ENCODE data around the gene TRIM43.
"Not testable (repeated sequence)": the region's sequence is repeated elsewhere in the genome, so short reads cannot be mapped to it uniquely, and the experiment has no call there.

Gene TRIM43

DNA sequence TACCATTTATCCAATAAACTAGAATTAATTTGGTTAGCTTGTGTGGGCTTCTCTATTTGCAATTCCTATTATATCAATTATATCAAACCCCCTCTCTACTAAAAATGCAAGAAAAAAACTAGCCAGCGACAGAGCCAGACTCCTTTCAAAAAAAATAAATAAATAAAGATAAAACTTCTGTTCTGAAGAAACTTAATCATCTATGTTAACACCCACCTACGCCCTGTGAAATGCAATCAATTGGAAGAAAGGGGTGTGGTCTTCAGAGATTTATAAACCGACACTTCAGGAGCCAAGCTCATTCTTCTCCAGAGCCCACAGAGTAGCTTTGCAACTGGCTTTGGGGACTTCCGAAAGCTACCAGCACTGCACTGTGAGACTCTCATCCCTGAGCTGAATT, at the start of gene TRIM43:
TRIM43 (plus strand) TSS at position 301 of the 400 bp plus-strand sequence. CDS start 2,023 bp downstream, outside the sequence.
- DNase-seq (ENCODE audit: low read depth in 2 of 2): not testable (repeated sequence)

DNA sequence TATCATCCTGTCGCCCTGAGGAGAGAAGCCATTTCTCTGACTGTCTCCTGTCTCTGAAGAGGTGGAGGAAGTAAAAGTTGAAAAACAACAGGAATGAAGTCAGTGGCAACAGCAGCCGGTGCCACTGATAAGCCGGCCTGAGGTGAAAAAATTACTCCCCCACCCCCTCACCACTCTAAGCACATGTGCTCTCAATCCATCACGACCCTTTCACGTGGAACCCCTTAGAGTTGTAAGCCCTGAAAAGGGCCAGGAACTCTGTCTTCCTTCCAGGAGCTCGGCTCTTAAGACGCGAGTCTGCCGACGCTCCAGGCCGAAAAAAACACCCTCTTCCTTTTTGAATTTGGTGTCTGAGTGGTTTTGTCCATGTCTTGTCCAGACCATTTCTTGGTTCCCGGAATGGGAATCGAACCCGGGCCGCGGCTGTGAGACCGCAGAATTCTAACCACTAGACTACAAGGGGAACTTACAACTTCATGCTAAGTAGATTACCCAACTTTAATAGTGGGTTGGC, 40.7 kb upstream of the TRIM43 start:
- no peak for DNase-seq (ENCODE audit: low read depth in 2 of 2)

DNA sequence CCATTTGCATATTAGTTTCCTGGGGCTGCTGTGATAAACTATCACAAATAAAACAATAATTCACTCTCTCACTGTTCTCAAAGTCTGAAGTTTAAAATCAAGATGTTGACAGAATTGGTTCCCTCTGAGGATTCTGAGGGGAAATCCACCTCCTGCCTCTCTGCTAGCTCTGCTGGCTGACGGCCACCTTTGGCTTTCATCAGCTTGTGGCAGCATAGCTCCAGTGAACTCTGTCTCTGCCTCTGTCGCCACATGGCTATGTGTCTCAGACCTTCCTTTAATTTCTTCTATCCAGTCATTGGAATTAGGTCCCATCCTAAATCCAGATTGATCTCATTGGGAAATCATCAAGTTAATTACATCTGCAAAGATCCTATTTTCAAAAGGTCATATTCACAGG, 38.9 kb upstream of the TRIM43 start:
- no peak for DNase-seq (ENCODE audit: low read depth in 2 of 2)

DNA sequence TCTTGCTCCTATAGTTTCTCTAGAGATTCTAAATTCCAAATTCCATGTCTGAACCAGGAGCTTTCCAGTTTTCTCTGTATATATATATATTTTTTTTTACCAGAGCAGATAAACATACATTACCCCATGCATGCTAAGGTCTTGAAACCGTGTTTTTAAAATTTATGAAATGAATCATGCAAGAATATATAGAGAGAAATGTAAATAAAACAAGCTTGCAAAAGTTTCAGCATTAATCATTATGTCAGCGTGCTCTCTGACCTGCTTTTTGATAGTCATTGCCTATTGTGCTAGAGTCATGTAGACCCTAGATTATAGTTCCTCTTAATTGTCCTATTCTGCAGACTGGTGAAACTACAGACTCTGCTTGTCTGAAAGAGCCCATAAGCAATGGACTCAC, 22.6 kb upstream of the TRIM43 start:
- DNase-seq (ENCODE audit: low read depth in 2 of 2): no peak

DNA sequence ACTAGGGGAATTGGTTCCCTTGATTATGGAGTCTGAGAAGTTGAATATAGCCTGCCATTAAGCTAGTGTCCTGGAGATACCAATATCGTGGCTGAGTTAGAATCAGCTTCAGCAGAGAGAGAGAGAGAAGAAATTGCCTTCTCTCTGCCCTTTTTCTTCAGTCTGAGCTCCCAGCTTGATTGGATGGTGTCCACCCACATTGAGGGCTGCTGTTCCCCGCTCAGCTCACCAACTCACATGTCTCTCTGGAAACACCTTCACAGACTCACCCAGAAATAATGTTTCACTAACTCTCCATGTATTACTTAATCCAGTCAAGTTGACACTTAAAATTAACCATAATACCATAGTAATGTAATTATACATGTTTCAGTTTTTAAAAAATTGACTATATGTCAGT, 17.9 kb upstream of the TRIM43 start:
- DNase-seq (ENCODE audit: low read depth in 2 of 2): no peak

DNA sequence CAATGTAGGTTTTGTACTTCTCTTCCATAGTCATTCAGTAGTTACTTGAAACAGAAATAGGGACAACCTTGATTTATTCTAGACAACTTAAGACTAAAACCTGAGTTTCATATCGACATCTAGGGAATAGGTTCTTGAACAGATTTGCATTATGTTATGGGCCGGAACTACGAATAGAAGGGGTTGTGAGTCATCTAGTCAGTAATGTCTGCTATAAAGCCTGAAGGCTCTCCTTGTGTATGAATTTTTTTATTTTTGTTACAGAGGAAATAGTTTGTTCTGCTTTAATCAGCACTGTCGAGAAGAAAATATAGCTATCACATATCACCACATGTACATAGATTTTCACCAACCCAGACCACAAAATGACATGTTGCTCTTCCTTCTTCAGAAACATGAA, 17.3 kb upstream of the TRIM43 start:
- no peak for DNase-seq (ENCODE audit: low read depth in 2 of 2)

DNA sequence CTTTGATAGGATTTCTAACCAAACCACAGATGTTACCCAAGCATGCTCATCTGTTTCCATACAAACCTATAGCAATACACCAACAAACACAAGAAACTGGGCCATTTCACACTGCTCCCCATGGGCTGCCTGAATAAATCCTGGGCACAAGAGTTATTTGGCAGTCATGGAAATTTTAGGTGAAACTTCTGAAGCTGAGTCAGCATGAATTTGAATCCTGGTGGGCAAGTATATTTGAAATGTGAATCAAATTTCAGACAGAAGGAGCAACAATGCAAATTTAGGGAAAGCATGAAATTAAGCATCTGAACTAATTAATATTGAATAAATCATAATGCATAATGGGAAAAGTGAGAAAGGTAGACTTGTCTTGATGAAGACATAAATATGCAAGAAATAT, 15.9 kb upstream of the TRIM43 start:
- DNase-seq (ENCODE audit: low read depth in 2 of 2): no peak

DNA sequence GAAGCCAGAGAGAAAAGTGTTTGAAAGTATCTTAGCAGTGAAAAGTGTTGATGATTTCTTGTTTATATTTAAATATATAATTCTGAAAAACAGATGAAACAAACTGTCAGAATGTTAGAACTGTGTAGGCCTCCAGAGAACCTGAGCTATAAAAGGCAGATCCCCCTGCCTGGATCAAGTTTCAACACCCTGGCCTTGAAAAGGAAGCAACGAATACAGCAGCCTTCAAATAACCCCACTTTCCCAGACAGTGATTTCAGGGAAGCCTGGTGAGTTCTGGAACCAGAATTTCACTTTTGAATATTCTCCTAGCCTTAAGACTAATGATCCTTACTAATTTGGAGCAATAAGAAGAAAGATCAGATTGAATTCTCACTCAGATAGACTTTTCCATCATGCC, 13.3 kb upstream of the TRIM43 start:
- no peak for DNase-seq (ENCODE audit: low read depth in 2 of 2)

DNA sequence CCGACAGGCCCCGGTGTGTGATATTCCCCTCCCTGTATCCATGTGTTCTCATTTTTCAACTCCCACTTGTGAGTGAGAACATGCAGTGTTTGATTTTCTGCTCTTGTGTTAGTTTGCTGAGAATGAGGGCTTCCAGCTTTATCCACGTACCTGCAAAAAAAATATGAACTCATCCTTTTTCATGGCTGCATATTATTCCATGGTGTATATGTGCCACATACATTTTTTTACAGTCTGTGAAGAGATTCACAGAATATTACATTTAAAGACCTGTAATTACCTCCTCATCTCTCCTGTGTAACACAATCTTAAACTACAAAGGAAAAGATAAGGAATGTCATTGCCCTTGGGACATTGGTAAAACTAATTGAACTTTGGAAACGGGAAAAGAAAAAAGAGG, 8.3 kb upstream of the TRIM43 start:
- not testable (repeated sequence) for DNase-seq (ENCODE audit: low read depth in 2 of 2)

DNA sequence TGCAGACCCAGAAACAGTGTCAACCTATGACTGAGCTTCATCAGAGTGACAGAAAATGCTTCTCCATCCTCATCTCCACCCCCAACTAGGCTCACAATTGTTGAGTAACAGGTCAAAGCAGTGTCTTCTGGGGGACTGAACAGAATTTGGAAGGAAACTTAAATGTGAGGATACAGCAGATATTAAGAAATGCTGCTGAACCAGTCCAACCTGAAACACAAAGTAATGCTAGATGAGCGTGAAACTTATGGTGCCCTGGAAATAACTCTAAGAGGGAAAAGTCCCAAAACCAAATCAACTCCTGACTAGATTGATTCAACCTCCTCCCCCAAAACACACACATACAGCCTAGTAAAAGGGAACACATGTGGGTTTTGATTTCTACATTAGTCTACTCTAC, 7.5 kb upstream of the TRIM43 start:
- DNase-seq (ENCODE audit: low read depth in 2 of 2): not testable (repeated sequence)

DNA sequence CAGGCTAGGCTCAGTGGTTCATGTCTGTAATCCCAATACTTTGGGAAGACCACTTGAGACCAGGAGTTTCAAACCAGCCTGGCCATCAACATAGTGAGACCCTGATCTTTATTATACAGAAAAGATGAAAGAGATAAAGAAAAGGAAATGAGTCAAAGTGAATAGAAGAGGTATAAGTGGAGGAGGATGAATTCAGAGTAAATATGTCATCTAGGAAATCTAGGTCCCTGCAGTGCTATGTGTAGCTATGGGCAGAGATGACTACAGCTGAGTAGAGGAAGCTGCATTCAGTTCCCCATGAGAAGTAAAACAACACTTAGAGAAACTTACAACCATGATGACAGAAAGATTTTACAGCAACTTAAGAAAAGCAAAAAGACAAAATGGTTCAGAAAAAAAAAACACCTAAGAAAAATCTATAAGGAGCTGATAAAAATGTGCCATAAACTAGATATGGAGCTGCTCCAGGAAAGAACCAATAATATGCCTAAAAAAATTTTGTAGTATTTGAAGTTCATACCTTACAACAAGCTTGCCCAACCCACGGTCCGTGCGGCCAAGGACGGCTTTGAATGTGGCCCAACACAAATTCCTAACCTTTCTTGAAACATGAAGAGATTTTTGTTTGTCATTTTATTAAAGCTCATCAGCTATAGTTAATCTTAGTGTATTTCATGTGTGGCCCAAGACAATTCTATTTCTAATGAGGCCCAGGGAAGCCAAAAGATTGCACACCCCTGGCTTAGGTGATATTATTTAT, 1.8 kb upstream of the TRIM43 start:
- DNase-seq (ENCODE audit: low read depth in 2 of 2): not testable (repeated sequence)

DNA sequence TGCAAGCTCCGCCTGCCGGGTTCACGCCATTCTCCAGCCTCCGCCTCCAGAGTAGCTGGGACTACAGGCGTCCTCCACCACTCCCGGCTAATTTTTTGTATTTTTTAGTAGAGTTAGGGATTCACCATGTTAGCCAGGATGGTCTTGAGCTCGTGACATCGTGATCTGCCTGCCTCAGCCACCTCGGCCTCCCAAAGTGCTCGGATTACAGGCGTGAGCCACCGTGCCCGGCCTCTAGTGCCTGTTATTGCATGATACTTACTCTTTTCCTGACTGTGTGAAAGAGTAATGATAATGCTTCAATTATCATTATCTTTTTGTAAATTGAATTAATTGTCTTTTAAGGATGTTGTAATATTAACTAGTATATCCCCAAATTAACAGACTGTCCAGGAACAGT, 1.2 kb downstream of the TRIM43 start:
- DNase-seq (ENCODE audit: low read depth in 2 of 2): not testable (repeated sequence)

DNA sequence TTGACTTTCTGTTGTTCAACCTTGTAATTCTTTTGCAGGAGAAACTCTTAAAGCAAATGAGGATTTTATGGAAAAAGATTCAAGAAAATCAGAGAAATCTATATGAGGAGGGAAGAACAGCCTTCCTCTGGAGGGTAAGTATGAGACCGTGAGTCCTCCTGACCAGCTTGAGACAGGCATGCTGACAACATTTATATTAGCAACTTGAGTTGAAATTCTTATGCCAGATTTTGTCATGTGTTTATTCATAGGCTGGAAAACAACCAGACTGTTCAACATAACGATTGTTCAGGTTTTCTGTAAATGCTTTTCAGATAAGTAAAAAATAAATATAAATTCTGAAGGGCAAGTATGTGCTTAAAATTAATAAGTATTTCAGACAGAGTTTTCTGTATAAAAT, 3.2 kb downstream of the TRIM43 start:
- DNase-seq (ENCODE audit: low read depth in 2 of 2): not testable (repeated sequence)

DNA sequence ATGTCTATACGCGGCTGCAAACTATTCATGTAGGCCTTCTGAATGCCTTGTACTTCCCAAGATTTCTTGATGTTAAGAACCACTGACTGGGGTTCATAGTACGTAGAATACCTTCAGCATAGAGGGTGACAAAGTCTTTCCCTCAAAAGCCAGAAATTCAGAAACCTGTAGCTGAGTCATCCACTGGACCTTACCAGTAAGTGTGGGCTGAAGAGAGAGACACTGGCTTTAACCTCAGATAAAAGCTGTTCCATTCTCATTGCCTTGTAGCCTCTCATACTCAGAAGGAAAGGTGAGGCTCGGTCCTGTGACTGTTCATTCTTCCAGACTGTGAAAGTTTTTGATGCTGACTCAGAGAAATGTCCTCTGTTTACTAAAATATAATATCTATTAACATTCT, 9.5 kb downstream of the TRIM43 start:
- DNase-seq (ENCODE audit: low read depth in 2 of 2): not testable (repeated sequence)

DNA sequence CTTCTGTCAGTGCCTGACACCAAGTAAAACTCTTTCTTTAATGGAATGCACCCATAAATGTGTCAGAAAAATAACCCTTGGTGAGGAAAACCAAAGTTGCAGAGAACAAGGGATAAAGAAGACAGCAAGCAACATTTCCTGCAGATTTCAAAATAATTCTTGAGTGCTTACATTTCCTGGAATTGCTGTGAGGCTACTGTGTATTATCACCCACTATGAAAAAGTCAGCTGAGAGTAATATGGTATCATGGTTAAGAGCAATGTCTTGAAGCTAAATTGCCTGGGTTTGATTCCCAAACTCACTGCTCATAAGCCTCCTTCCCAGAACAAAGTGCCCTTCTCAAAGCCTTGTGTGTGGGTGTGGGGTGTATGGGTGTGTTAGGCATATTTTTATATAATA, 10.3 kb downstream of the TRIM43 start:
- not testable (repeated sequence) for DNase-seq (ENCODE audit: low read depth in 2 of 2)

DNA sequence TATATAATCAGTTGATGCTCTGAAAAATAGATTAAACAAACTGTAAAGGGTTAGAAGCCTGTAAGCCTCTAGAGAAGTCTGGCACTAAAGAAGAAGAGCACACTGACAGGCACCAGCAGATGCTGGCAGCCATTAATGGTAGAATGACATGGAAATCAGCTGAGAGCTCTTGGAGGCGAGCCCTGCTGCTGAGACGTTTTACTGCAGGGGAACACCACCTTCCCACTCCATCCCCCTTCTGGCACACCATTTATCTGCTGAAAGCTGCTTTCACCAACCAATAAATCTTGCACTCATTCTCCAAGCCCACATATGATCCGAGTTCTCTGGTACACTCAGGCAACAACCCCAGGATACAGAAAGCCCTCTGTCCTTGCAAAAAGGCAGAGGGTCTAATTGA, 16.6 kb downstream of the TRIM43 start:
- DNase-seq (ENCODE audit: low read depth in 2 of 2): not testable (repeated sequence)

DNA sequence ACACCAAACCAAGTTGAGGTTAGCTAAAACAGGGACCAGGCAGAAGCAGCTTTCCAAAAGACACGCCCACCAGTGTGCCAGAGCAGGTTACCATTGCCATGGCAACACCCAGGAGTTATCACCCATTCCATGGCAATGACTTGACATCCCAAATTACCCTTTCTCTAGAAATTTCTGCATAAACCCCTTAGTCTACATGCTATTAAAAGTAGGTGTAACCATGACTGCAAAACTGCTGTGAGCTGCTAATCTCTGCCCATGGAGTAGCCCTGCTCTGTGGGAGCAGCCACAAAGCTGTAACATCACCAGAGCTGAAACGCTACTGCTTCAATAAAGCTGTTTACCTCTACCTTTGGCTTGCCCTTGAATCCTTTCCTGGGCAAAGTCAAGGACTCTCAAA, 18.0 kb downstream of the TRIM43 start:
- DNase-seq (ENCODE audit: low read depth in 2 of 2): not testable (repeated sequence)

DNA sequence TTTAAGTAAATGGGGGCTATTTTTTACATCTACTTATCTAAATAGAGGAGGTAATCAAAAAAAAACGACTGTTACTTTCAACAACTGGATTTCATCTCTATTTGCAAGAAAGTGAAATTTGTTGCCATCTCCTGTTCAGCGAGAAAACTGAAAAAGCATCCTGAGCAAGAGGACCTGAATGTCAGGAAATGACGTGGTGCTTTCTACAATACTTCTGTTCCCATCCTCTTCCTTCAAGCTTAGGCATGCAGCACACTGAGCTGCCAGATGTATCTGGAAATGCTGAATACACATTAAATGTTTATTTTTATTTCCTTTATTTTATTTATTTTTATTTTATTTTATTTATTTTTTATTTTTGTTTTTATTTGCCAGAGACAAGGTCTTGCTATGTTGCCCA, 21.2 kb downstream of the TRIM43 start:
- DNase-seq (ENCODE audit: low read depth in 2 of 2): not testable (repeated sequence)

DNA sequence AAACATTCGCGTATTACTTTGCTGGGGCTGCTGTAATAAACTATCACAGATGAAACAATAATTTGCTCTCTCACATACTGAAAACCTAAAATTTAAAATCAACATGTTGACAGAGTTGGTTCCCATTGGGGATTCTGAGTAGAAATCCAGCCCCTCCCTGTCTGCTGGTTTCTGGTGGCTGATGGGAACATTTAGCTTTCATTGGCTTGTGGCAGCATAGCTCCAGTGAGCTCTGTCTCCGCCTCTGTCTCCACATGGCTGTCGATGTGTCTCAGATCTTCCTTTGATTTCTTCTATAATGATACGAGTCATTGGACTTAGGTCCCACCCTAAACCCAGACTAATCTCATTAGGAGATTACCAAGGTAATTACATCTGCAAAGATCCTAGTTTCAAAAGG, 30.9 kb downstream of the TRIM43 start:
- DNase-seq (ENCODE audit: low read depth in 2 of 2): not testable (repeated sequence)

DNA sequence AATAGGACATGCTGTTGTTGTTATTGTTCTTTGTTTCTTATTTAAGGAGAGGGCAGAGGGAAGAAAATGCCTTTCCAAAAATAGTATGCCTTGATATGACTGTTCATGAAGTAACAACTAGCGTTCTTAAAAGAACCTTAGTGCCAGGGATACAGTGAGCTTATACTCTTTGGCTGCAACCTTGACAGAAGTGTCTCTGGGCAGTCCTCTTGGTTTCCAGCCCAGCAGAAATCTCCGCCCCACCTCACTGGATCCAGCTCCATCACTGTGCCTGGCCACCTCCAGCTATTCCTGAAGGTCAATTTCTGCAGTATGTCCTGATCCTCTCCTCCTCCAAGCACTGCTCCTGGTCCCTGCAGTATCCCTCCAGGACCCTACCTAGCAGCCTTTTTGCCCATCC, 39.2 kb downstream of the TRIM43 start:
- DNase-seq (ENCODE audit: low read depth in 2 of 2): not testable (repeated sequence)

DNA sequence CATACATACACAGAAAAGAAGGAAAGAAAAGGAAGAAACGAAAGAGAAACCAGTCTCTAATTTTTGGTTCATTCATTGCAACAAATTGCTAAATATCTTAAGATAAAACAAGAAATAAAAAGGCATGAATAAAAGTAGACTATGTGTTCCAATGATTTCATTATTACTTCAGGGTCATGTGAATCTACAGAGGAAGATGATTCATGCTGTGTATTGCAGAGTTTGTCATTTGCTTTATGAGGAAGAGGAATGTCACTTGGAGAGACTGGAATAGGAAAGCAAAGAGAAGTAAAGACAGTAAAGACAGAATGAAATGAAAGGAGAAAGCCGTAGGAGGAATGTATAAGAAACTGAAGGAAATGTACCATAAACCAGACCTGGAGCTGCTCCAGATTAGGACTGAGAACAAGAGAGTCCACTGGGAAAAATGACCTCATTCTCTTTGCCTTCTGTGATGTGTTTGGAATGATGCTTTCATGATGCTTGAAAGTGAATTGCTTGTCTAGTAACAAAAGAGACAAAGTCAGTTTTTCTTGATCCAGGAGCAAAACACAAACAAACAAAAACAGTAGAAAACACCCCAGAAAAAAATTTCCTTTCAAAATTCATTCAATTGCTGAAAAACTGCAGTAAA, 41.9 kb downstream of the TRIM43 start:
- DNase-seq (ENCODE audit: low read depth in 2 of 2): not testable (repeated sequence)

DNA sequence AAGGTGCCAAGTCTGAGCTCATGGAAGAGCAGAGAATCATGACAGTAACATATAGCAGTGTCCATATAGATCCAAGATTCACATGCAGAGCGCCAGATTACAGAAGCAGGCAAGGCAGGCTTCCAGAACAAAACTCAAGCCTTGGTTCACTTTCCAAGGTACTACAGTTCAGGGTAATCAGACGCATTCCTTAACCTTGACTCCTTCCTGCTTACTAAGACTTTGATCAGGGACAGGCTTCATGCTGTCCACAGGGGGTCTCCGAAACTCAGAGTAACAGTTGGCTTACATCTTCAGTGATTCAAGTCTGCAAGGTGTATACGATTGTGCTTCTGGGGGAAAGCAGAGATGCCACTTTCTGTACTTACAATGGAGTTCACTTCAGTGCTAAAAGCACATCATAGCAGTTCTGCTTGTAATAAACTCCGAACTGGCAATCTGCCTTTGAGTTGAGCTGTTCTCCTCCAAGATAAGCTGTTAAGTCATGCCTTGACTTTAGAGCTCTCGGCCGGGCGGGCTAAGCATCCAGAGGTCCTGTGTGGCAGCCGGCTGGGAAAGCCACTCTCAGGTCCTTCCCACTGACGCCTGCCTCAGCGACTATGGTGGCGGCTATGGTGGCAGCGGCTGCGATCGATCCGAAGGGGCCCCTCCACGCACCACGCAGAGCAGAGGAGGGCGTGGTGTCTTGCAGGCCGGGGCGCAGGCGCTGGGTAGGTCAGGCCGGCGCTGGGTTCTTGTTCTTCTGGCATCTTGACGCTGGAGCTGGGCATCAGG, 48.9 kb downstream of the TRIM43 start:
- DNase-seq (ENCODE audit: low read depth in 2 of 2): not testable (repeated sequence)

DNA sequence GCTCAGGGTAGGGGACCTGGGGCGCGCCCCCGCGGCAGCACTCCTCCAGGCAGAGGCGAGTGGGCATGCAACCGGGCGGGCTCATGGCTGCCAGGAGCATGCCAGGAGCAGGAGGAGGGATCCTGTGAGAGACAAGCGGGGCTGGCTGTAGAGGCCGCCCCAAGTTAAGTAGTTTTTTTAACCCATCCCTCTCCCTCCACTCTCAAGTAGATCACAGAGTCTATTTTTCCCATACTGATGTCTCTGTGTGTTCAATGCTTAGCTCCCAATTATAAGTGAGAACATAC, 49.4 kb downstream of the TRIM43 start:
- not testable (repeated sequence) for DNase-seq (ENCODE audit: low read depth in 2 of 2)
